Prostate gland (tissue), 2 donors: ENCODE data around the gene SLC16A2. TPM values are rescaled to one million over a fixed set of nuclear protein-coding genes. Genes with fewer than 3 reads are reported as not detected.

ENCODE experiments used
- DNase-seq: peaks from one replicate; pipeline ENCODE4 v3.0.0-alpha.2; 2019; ENCODE audit warnings: low spot score
- H3K27ac ChIP-seq, 2 donors: fragments of 200-600 bp; sonication (generic); 2 replicates each; pipeline ENCODE4 v1.5.1; 2017 to 2019
- H3K27me3 ChIP-seq: fragments of 200-600 bp; sonication (generic); replicated peaks from 2 replicates; pipeline ENCODE4 v1.5.1; 2019; ENCODE audit not compliant: insufficient read depth
- H3K36me3 ChIP-seq, 2 donors: fragments of 200-600 bp; sonication (generic); 1 replicate in 1 of 2; 2 replicates in 1 of 2; pipeline versions ENCODE4 v1.5.1 to v1.8.1; 2017 to 2019
- H3K4me1 ChIP-seq: fragments of 200-600 bp; sonication (generic); replicated peaks from 2 replicates; pipeline ENCODE4 v1.5.1; 2019
- H3K4me3 ChIP-seq, 2 donors: fragments of 200-600 bp; sonication (generic); 2 replicates each; pipeline ENCODE4 v1.5.1; 2017 to 2019
- H3K9me3 ChIP-seq: fragments of 200-600 bp; sonication (generic); 2 replicates; pipeline ENCODE4 v1.5.1; 2017
- CTCF ChIP-seq, 4 experiments: fragments of 200-600 bp in 2 of 4; fragments of 450-650 bp in 2 of 4; sonication (generic) in 2 of 4; IDR thresholded peaks; 1 replicate in 3 of 4; 2 replicates in 1 of 4; pipeline ENCODE4 v1.5.1; 2016 to 2019; ENCODE audit warnings: antibody characterized with exemption in 4 of 4, mild to moderate bottlenecking in 2 of 4, moderate library complexity in 2 of 4
- POLR2A ChIP-seq: fragments of 450-650 bp; IDR thresholded peaks from one replicate; pipeline ENCODE4 v1.6.1; 2016; ENCODE audit warnings: antibody characterized with exemption, mild to moderate bottlenecking
- POLR2AphosphoS5 ChIP-seq: sonication (generic); formaldehyde crosslinking; IDR thresholded peaks from one replicate; pipeline ENCODE4 v1.6.1; 2017; ENCODE audit warnings: antibody characterized with exemption
- whole genome bisulfite sequencing: methylation state at CpG from one replicate; pipeline ENCODE4 v1.1.5; 2018; 5-methylcytosine and 5-hydroxymethylcytosine counted together
- intact Hi-C: fragments of 100-400 bp; cut with DNase I; formaldehyde crosslinking; loops from one replicate; pipeline ENCODE4 v1.14.2; 2022
- small RNA-seq, 2 donors: library from RNA; depleted of rRNA; stranded (forward); fragments of <200 nt; gene quantifications; one replicate each; pipeline ENCODE3, GENCODE V24; 2016
- total RNA-seq, 2 donors: library from RNA; depleted of rRNA; stranded (reverse); fragments of >200 nt; gene quantifications; one replicate each; pipeline ENCODE4 v1.1.0, GENCODE V29; 2016

Gene SLC16A2
- total RNA-seq, 2 donors from 2014 or later, result 8.7 to 9.3 TPM

- H3K27ac ChIP-seq, result no peak overlapping the region
- no peak overlapping the region for H3K4me3 ChIP-seq
- 45% methylated on average over 3 of the region's 3 CpGs for WGBS
- H3K9me3 ChIP-seq, result no peaks in the 10 kb centered on the region
- H3K36me3 ChIP-seq, result no peaks in the 10 kb centered on the region
- intact Hi-C loops, result no loop called here
- no peak for DNase-seq
- H3K27me3 ChIP-seq, result no peaks in the 10 kb centered on the region
- TF ChIP-seq CTCF (IDR thresholded peaks at IDR 0.05) (no peak), POLR2A (no peak), POLR2AphosphoS5 (no peak)
- H3K4me1 ChIP-seq, result no peaks in the 10 kb centered on the region
Observed at GRCh38 chrX:74579597-74580198, 158.4 kb downstream of the SLC16A2 start.

Small RNA genes within 50 kb of the gene (small RNA-seq; reads per million reads assigned to genes)
- gene RN7SL790P, result 0 reads per million in 2 donors

Other genes with a start within 250 kb of the SLC16A2 start
- 1 to 10 TPM in 1 of 2 donors, not detected in 1; 3.7 TPM for gene ZCCHC13, start 117.3 kb upstream of the SLC16A2 start, total RNA-seq
- gene RLIM, start 193.1 kb downstream of the SLC16A2 start, total RNA-seq, result 10 to 100 TPM; 27.5 to 30.3 TPM